Activated CD4-positive, alpha-beta T cell treated with anti-CD3 and anti-CD28 coated beads for 36 hours (primary cell): Measurements from ENCODE around the gene ZNF385B. TPM values are rescaled to one million over a fixed set of nuclear protein-coding genes. Genes with fewer than 3 reads are reported as not detected.
"Not testable (repeated sequence)": the region's sequence is repeated elsewhere in the genome, so short reads cannot be mapped to it uniquely, and the experiment has no call there.

Source experiments
- ATAC-seq: fragments of 200-7000 bp; cut with Tn5 transposase; one replicate; pipeline ENCODE4 v1.10.0; 2021; ENCODE audit warnings: mild to moderate bottlenecking, moderate library complexity
- CTCF ChIA-PET: fragments of 350-600 bp; sonication (Branson Sonifier 250); formaldehyde crosslinking; loops from one replicate; lab custom pipeline; 2021; ENCODE audit warnings: antibody characterized with exemption; lab: Charles Lee
- POLR2A ChIA-PET: fragments of 350-600 bp; sonication (Branson Sonifier 250); formaldehyde crosslinking; loops from one replicate; lab custom pipeline; 2021; ENCODE audit warnings: antibody characterized with exemption, inconsistent platforms; lab: Charles Lee
- DNase-seq: peaks from one replicate; pipeline ENCODE4 v3.0.0-alpha.2; 2020
- H3K27ac Mint-ChIP-seq: one replicate; pipeline ENCODE4 v1.8.0; 2021; ENCODE audit warnings: mixed read lengths
- H3K27me3 Mint-ChIP-seq: one replicate; pipeline ENCODE4 v1.8.0; 2021; ENCODE audit warnings: mixed read lengths
- H3K36me3 Mint-ChIP-seq: one replicate; pipeline ENCODE4 v1.8.0; 2021; ENCODE audit warnings: low read depth, mixed read lengths
- H3K4me1 Mint-ChIP-seq: one replicate; pipeline ENCODE4 v1.8.0; 2021; ENCODE audit warnings: mixed read lengths
- H3K4me3 Mint-ChIP-seq: one replicate; pipeline ENCODE4 v1.8.0; 2021; ENCODE audit warnings: mild to moderate bottlenecking, moderate library complexity, mixed read lengths
- H3K9me3 Mint-ChIP-seq: one replicate; pipeline ENCODE4 v1.8.0; 2021; ENCODE audit warnings: low read depth, mixed read lengths
- intact Hi-C, 2 experiments: fragments of 100-400 bp; cut with DNase I in 1 of 2; cut with micrococcal nuclease in 1 of 2; formaldehyde crosslinking; loops; one replicate each; pipeline versions ENCODE4 v1.14.2 to v1.15.1; 2022 to 2024; cut with DNase I, micrococcal nuclease
- total RNA-seq, 2 experiments: library from RNA; stranded (reverse); gene quantifications; one replicate each; pipeline ENCODE4 v1.2.3, GENCODE V29; 2021

Gene ZNF385B
- total RNA-seq, 2 experiments from 2014 or later: not detected

GRCh38 chr2:179796213-179797007, 65.0 kb downstream of the ZNF385B start:
- ChIA-PET CTCF (interaction anchor here (1.0 kb wide), 1 partner anchor 9 kb away, joined by 3 read pairs; no protein-coding TSS in a partner anchor), POLR2A (no interaction called here)
- Mint-ChIP-seq H3K4me1 (no peaks in the 10 kb centered on the region), H3K36me3 (no peaks in the 10 kb centered on the region), H3K9me3 (no peaks in the 10 kb centered on the region), H3K27me3 (peaks cover 4% of the 10 kb centered on the region), H3K4me3 (no peak overlapping the region), H3K27ac (no peak overlapping the region)
- ATAC-seq: no peak
- intact Hi-C loops: no loop called here
- DNase-seq: no peak

GRCh38 chr2:179793902-179794301, 67.5 kb downstream of the ZNF385B start:
- CTCF ChIA-PET: no interaction called here
- no peak for ATAC-seq

GRCh38 chr2:179793238-179793637, 68.2 kb downstream of the ZNF385B start:
- ChIA-PET POLR2A (no interaction called here), CTCF (no interaction called here)
- Mint-ChIP-seq H3K9me3 (no peaks in the 10 kb centered on the region), H3K4me1 (no peaks in the 10 kb centered on the region), H3K36me3 (no peaks in the 10 kb centered on the region), H3K27ac (no peak overlapping the region), H3K27me3 (no peaks in the 10 kb centered on the region), H3K4me3 (no peak overlapping the region)
- no peak for ATAC-seq
- no peak for DNase-seq
- intact Hi-C loops: no loop called here

More at GRCh38 chr2:179793902-179794301, 67.5 kb downstream of the ZNF385B start:
- H3K9me3 Mint-ChIP-seq: no peaks in the 10 kb centered on the region
- H3K36me3 Mint-ChIP-seq: no peaks in the 10 kb centered on the region
- no peaks in the 10 kb centered on the region for H3K4me1 Mint-ChIP-seq
- intact Hi-C loops: no loop called here
- H3K27ac Mint-ChIP-seq: no peak overlapping the region
- H3K4me3 Mint-ChIP-seq: no peak overlapping the region
- no peak for DNase-seq
- peaks cover 2% of the 10 kb centered on the region for H3K27me3 Mint-ChIP-seq
- POLR2A ChIA-PET: no interaction called here

DNA sequence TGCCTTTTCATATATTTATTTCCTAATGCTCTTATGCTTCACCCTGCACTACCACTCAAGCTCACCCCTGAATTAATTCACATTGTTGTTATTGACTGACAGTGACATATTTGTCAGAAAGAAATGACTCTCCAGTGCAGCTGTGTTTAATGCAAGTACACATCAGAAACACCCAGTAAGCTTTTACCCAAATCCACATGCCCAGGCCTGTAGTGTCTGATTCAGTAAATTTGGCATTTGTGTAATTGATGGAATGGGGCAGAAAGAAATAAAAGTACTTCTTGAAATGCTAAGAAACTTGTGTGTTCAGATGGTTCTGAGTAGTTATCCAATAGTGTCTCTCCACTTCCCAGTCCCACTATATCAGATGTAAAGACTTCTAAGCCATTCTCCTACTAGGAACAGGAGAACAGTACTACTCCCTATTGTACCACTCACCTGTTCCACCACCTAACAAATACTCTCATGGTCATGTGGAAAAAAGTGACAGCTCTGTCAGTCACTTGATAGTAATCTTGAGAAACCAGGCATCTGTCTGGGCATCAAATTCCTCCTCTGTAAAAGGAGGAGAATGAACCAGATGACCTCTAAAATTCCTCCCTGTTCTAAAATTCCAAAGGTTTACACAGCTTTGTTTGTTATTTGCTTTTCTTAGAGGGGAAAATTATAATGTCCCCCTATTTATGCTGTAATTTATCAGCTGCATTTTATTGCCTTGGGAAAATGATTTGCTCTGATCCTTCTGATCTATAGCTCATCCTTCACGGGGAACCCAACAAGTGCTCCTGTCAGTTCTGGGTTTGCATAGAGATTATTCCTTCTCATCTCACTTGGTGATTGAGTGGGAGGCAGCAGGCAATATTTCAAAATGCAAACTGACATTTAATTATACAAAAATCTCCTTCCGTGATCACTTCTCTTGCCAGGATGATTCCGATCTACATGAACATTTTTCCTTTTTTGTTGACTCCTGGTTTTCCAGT, 70.9 kb downstream of the ZNF385B start:
- Mint-ChIP-seq H3K4me1 (no peaks in the 10 kb centered on the region), H3K36me3 (no peaks in the 10 kb centered on the region), H3K27ac (no peak overlapping the region), H3K4me3 (no peak overlapping the region), H3K9me3 (no peaks in the 10 kb centered on the region), H3K27me3 (no peaks in the 10 kb centered on the region)
- ChIA-PET POLR2A (no interaction called here), CTCF (interaction anchor here (0.6 to 1.5 kb wide), 3 partner anchors 10 to 351 kb away, joined by 3 to 4 read pairs (median 3); no protein-coding TSS in a partner anchor)
- intact Hi-C loops: no loop called here
- DNase-seq (no peak), ATAC-seq (no peak)

GRCh38 chr2:179788104-179788503, 73.3 kb downstream of the ZNF385B start:
- no peaks in the 10 kb centered on the region for H3K9me3 Mint-ChIP-seq
- POLR2A ChIA-PET: no interaction called here
- no peaks in the 10 kb centered on the region for H3K4me1 Mint-ChIP-seq
- no peak overlapping the region for H3K27ac Mint-ChIP-seq
- H3K36me3 Mint-ChIP-seq: no peaks in the 10 kb centered on the region
- CTCF ChIA-PET: interaction anchor here (1.3 kb wide), 1 partner anchor 12 kb away, joined by 5 read pairs; no protein-coding TSS in a partner anchor
- DNase-seq: no peak
- no peaks in the 10 kb centered on the region for H3K27me3 Mint-ChIP-seq
- ATAC-seq: no peak
- intact Hi-C loops: no loop called here
- no peak overlapping the region for H3K4me3 Mint-ChIP-seq

GRCh38 chr2:179787601-179788000, 73.8 kb downstream of the ZNF385B start:
- no peak for DNase-seq
- ChIA-PET POLR2A (no interaction called here), CTCF (interaction anchor here (1.3 to 1.4 kb wide), 2 partner anchors 9 to 12 kb away, joined by 3 to 5 read pairs; no protein-coding TSS in a partner anchor)
- ATAC-seq: no peak
- Mint-ChIP-seq H3K4me3 (no peak overlapping the region), H3K9me3 (no peaks in the 10 kb centered on the region), H3K4me1 (no peaks in the 10 kb centered on the region), H3K36me3 (no peaks in the 10 kb centered on the region), H3K27ac (no peak overlapping the region), H3K27me3 (no peaks in the 10 kb centered on the region)
- intact Hi-C loops: no loop called here

- H3K27ac Mint-ChIP-seq: no peak overlapping the region
- no peak for ATAC-seq
- ChIA-PET POLR2A (no interaction called here), CTCF (interaction anchor here (0.6 kb wide), 1 partner anchor 182 kb away, joined by 3 read pairs; no protein-coding TSS in a partner anchor)
- intact Hi-C loops: no loop called here
- H3K4me3 Mint-ChIP-seq: no peak overlapping the region
- no peak for DNase-seq
- H3K27me3 Mint-ChIP-seq: no peaks in the 10 kb centered on the region
- no peaks in the 10 kb centered on the region for H3K9me3 Mint-ChIP-seq
- H3K36me3 Mint-ChIP-seq: no peaks in the 10 kb centered on the region
- no peaks in the 10 kb centered on the region for H3K4me1 Mint-ChIP-seq
These were observed 75.5 kb downstream of the ZNF385B start for GRCh38 chr2:179785902-179786301.

DNA sequence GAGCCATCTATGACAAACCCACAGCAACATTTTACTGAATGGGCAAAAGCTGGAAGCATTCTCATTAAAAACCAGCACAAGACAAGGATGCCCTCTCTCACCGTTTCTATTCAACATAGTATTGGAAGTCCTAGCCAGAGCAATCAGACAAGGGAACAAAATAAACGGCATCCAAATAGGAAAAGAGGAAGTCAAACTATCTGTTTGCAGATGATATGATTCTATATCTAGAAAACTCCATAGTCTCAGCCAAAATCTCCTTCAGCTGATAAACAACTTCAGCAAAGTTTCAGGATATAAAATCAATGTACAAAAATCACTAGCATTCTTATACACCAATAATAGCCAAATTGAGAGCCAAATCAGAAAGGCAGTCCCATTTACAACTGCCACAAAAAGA, 79.1 kb downstream of the ZNF385B start:
- ATAC-seq, H3K4me3 Mint-ChIP-seq, H3K4me1 Mint-ChIP-seq, H3K27ac Mint-ChIP-seq, DNase-seq, H3K36me3 Mint-ChIP-seq, H3K9me3 Mint-ChIP-seq, POLR2A ChIA-PET, intact Hi-C loops, CTCF ChIA-PET, H3K27me3 Mint-ChIP-seq: not testable (repeated sequence)

DNA sequence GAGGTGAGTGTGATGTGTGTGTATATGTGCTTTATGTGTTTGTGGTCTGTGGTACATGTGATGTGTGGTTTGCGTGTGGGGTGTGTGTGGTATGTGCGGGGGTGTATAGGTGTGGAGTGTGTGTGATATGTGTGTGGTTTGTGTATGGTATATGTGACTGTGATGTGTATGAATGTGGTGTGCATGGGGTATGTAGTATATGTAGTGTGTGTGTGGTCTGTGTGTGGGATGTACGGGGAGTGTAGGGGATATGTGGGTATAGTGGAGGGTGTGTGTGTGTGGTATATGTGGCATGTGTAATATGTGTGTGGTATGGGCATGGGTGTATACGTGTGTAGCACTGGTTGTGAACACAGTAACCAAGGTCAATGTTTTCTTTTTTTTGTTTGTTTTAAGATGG, 87.4 kb downstream of the ZNF385B start:
- Mint-ChIP-seq H3K36me3 (no peaks in the 10 kb centered on the region), H3K4me1 (no peaks in the 10 kb centered on the region), H3K27ac (no peak overlapping the region), H3K4me3 (no peak overlapping the region), H3K27me3 (peaks cover 11% of the 10 kb centered on the region), H3K9me3 (no peaks in the 10 kb centered on the region)
- ChIA-PET CTCF (no interaction called here), POLR2A (no interaction called here)
- DNase-seq (no peak), ATAC-seq (no peak)
- intact Hi-C loops: no loop called here

- intact Hi-C loops: no loop called here
- Mint-ChIP-seq H3K9me3 (no peaks in the 10 kb centered on the region), H3K27ac (no peak overlapping the region), H3K27me3 (peaks cover 8% of the 10 kb centered on the region), H3K4me1 (no peaks in the 10 kb centered on the region), H3K36me3 (no peaks in the 10 kb centered on the region), H3K4me3 (no peak overlapping the region)
- ATAC-seq: no peak
- POLR2A ChIA-PET: no interaction called here
- CTCF ChIA-PET: no interaction called here
- no peak for DNase-seq
These were observed 89.1 kb downstream of the ZNF385B start for GRCh38 chr2:179772346-179772745.

DNA sequence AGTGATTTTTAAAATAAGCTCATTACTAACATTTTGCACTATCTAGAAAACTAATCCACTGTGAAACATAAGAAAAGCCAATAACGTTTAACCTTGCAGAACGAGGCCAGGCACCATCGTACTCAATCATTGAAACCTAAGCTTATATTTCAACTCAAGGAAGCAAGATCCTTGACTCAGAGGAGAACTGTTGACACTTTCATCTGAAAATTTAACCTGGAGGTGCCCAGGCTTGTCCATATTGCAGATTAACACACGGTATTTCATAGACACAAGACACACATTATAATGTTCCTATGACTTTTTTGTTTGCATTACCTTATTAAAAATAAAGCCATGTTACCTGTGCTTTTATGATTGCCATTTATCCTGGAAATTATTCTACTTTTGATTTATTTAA, 89.6 kb downstream of the ZNF385B start:
- DNase-seq (no peak), ATAC-seq (no peak)
- ChIA-PET CTCF (no interaction called here), POLR2A (no interaction called here)
- H3K4me3 Mint-ChIP-seq: no peak overlapping the region
- H3K4me1 Mint-ChIP-seq: no peaks in the 10 kb centered on the region
- peaks cover 9% of the 10 kb centered on the region for H3K27me3 Mint-ChIP-seq
- no peaks in the 10 kb centered on the region for H3K9me3 Mint-ChIP-seq
- H3K36me3 Mint-ChIP-seq: no peaks in the 10 kb centered on the region
- intact Hi-C loops: no loop called here
- no peak overlapping the region for H3K27ac Mint-ChIP-seq
